HG02759 (cell line): Measurements from ENCODE around the gene DMC1.

Source experiments
- ATAC-seq: cut with Tn5 transposase; IDR thresholded peaks from one replicate; pipeline ENCODE4 v1.9.1; 2021; ENCODE audit warnings: mild to moderate bottlenecking, moderate library complexity; ENCODE audit not compliant: unreplicated experiment

Gene DMC1

GRCh38 chr22:38503021-38503420 lies 67.0 kb downstream of the DMC1 start:
- ATAC-seq: no peak

GRCh38 chr22:38501797-38502672 lies 67.9 kb downstream of the DMC1 start:
- ATAC-seq: no peak

GRCh38 chr22:38497869-38498268 lies 72.1 kb downstream of the DMC1 start:
- no peak for ATAC-seq

- no peak for ATAC-seq
Observed at GRCh38 chr22:38494939-38495338, 75.0 kb downstream of the DMC1 start.

- no peak for ATAC-seq
Observed at GRCh38 chr22:38494498-38494897, 75.5 kb downstream of the DMC1 start.

- ATAC-seq: no peak
Observed at GRCh38 chr22:38491707-38492348, 78.2 kb downstream of the DMC1 start.

DNA sequence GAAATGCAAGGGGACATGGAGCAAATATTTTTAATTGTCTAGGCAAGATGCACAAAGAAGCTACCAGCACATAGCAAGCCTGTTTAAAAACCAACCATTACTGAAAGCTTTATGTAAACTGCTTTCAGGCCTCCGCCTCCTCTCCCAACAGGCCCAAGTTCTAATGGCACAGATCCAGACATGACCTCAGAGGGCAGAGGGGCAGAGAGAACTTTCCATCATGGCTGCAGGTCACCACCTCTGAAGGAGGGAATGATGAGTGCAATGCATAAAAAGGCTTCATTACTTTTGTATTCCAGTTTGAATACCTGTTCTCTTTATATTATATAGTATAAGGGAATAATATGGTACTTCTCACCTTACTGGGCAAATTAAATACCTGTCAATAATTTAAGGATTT lies 79.1 kb downstream of the DMC1 start:
- no peak for ATAC-seq

DNA sequence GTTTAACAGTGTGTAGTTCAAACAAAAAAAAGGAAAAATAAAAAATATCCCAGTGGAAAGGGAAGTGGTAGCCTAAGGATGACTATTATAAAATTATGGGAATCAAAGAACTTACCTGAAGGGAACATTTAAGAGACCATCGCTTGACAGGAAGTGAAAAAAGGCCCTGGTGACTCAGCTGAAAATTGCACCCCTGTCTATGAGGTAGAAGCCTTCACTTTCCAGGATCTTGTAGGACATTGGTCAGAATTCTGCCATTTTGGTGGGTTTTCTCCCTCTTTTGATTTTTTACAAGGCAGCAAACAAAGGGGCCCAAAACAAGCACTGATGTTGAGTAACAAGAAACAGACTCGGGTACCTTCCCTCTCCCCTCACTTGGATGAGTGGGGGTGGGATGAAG lies 79.5 kb downstream of the DMC1 start:
- no peak for ATAC-seq

- ATAC-seq: no peak
Observed at GRCh38 chr22:38489561-38490145, 80.3 kb downstream of the DMC1 start.

DNA sequence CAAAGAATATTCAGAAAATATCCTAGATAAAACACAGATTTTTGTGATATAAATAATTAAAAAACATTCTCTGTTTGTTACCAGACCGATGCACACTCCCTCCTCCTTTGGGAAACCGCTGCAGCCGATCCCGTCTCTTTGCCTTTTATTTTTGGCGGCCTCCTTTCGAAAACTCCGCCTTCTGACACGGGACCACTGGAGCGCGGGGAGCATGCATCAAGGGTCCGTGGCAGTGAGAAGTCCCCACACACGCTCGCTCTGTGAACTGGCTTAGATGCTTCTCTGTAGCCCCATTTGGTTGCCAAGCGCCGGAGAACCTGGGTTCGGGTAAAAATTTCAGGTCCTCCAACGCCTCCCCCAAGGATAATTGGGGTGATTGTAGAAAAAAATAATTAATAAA lies 80.8 kb downstream of the DMC1 start:
- no peak for ATAC-seq

GRCh38 chr22:38487946-38488345 lies 82.0 kb downstream of the DMC1 start:
- no peak for ATAC-seq

DNA sequence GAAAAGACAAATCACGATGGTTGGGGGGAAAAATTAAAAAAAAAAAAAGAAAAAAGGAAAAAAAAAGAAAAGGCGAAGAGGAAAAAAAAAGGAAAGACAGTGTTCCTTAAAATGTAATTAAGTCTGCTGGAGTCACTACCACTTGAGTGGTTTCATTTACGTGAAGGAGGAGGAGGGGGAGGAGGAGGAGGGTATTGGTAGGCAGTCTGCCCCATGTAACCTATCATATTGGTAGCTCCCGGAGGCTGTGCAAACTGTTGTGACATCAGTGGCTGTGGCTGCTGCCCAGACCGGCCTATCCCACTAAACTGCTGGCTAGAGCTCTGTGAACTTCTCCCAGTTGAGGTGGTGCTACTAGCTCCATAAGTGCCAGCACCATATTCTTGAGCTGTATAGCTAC lies 84.2 kb downstream of the DMC1 start:
- no peak for ATAC-seq

- no peak for ATAC-seq
Observed at GRCh38 chr22:38484244-38484643, 85.7 kb downstream of the DMC1 start.

GRCh38 chr22:38482662-38483308 lies 87.2 kb downstream of the DMC1 start:
- no peak for ATAC-seq

DNA sequence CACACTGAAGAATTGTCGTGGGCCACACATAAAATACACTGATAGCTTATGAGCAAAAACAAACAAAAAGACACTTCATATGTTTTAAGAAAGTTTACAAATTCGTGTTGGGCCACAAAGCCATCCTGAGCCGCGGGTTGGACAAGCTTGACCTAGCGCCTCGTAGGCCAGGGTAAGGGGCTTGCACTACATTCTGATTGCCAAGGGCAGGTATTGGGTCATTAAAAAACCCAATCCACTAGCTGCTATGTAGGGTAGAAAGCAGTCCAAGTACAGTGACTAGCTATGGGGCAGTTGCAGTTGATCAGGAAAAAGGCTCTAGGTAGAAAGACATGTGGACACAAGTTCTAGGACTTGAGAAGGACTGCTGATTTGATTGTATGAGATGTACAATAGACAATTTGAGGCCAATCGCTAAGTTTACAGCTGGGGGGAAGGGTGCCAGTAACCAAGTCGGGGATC lies 88.1 kb downstream of the DMC1 start:
- no peak for ATAC-seq

GRCh38 chr22:38481162-38481870 lies 88.7 kb downstream of the DMC1 start:
- no peak for ATAC-seq

- no peak for ATAC-seq
Observed at GRCh38 chr22:38479096-38479837, 90.7 kb downstream of the DMC1 start.

DNA sequence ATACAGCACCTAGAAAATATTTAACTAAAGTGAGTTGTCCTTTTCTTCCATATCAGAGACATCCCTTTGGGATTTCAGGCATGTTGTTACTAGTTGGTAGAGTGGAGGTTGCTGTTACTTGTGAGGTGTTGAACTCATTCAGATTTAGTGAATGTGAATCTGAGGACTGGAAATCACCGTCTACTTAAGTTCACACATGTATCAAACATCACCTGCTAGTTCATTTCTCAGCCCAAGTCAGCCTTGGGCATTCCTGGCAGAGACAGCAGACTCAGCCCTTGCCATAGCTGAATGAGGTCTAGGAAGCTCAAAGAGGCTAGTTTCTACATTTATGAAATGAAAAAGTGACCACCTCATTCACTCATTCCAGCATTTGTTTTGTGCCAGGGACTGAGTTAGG lies 92.4 kb downstream of the DMC1 start:
- no peak for ATAC-seq

- ATAC-seq: no peak
Observed at GRCh38 chr22:38474003-38474607, 95.9 kb downstream of the DMC1 start.

- no peak for ATAC-seq
Observed at GRCh38 chr22:38471237-38471636, 98.7 kb downstream of the DMC1 start.
